Measurements from ENCODE around the gene METAP1.
"Not testable (repeated sequence)": the region's sequence is repeated elsewhere in the genome, so short reads cannot be mapped to it uniquely, and the experiment has no call there.

DNA sequence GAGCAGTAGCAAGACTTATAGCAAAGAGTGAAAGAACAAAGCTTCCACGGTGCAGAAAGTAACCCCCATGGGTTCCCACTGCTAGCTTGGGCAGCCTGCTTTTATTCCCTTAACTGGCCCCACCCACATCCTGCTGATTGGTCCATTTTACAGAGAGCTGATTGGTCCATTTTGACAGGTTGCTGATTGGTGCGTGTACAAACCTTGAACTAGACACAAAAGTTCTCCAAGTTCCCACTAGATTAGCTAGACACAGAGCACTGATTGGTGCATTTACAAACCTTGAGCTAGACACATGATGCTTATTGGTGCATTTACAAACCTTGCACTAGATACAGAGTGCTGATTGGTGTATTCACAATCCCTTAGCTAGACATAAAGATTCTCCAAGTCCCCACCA lies 2.7 kb upstream of the METAP1 start:
- TF ChIP-seq RARB (CRISPR knock-in tag; IDR thresholded peaks at IDR 0.05); ARNTL (CRISPR knock-in tag; IDR thresholded peaks at IDR 0.05; ENCODE audit: borderline replicate concordance, low read depth); ZFP3 (CRISPR knock-in tag; IDR thresholded peaks at IDR 0.05); ZFP30 (CRISPR knock-in tag; IDR thresholded peaks at IDR 0.05); BACH2 (CRISPR knock-in tag; IDR thresholded peaks at IDR 0.05; ENCODE audit: borderline replicate concordance); ESRRG (CRISPR knock-in tag; IDR thresholded peaks at IDR 0.05): not testable (repeated sequence)
- TF ChIP-seq, protein P1, sequence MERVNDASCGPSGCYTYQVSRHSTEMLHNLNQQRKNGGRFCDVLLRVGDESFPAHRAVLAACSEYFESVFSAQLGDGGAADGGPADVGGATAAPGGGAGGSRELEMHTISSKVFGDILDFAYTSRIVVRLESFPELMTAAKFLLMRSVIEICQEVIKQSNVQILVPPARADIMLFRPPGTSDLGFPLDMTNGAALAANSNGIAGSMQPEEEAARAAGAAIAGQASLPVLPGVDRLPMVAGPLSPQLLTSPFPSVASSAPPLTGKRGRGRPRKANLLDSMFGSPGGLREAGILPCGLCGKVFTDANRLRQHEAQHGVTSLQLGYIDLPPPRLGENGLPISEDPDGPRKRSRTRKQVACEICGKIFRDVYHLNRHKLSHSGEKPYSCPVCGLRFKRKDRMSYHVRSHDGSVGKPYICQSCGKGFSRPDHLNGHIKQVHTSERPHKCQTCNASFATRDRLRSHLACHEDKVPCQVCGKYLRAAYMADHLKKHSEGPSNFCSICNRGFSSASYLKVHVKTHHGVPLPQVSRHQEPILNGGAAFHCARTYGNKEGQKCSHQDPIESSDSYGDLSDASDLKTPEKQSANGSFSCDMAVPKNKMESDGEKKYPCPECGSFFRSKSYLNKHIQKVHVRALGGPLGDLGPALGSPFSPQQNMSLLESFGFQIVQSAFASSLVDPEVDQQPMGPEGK (CRISPR knock-in tag; IDR thresholded peaks at IDR 0.05; ENCODE audit: borderline replicate concordance), result not testable (repeated sequence)

All from SK-N-SH treated with all-trans-retinoic acid at 6 μM for 48 hours (cell line).